T-helper 1 cell treated with Interleukin-12 subunit alpha and Interleukin-12 subunit beta and Interleukin-4 antibody, amounts not matched to agents 30 μg/mL and 1 μg/mL, for 36 hours (primary cell): ENCODE results near the gene PCCA.

Source experiments
- H3K27ac Mint-ChIP-seq: one replicate; pipeline ENCODE4 v1.8.0; 2021; ENCODE audit warnings: mild to moderate bottlenecking, mixed read lengths
- H3K27me3 Mint-ChIP-seq: one replicate; pipeline ENCODE4 v1.8.0; 2021; ENCODE audit warnings: low read depth, mixed read lengths
- H3K36me3 Mint-ChIP-seq: one replicate; pipeline ENCODE4 v1.8.0; 2021; ENCODE audit warnings: low read depth, mixed read lengths
- H3K4me1 Mint-ChIP-seq: one replicate; pipeline ENCODE4 v1.8.0; 2021; ENCODE audit warnings: low read depth, mixed read lengths
- H3K4me3 Mint-ChIP-seq: one replicate; pipeline ENCODE4 v1.8.0; 2021; ENCODE audit warnings: mild to moderate bottlenecking, moderate library complexity, mixed read lengths
- H3K9me3 Mint-ChIP-seq: one replicate; pipeline ENCODE4 v1.8.0; 2021; ENCODE audit warnings: mixed read lengths

Gene PCCA

DNA sequence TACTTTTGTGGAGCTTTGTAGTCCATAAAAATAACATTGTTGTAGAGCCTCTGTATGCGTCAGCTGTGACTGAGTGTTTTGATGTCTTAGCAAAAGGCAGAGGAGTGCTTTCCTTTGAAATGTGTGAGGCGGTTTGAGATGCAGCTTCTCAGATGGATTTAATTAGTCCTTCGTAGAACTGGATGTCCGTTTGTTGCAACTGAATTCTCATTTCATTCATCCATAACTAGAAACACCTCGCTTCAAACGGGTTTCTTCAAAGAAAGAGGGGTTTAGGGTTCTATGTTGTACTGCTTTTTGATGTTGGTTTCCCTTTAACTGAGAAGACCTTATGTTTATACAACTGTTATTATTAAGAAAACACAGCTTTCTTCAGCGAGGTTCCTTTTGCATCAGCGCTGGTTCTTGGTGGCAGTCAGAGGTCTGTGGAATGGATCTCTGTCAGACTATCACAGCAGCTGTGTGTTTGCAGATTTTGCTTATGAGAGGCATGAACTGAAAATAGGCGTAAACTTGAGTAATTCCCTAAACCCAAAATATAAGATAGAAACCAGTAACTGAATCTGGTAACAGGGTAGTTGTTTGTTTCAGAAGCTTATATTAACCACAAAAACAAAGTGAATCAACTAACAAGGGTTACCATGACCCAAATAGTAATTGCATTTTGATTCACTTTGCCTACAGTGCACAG is 305.3 kb downstream of the PCCA start:
- Mint-ChIP-seq H3K4me3 (peak overlapping the region; percentile 61), H3K36me3 (peaks cover 4% of the 10 kb centered on the region), H3K27ac (peak overlapping the region; percentile 91), H3K9me3 (no peaks in the 10 kb centered on the region), H3K27me3 (no peaks in the 10 kb centered on the region), H3K4me1 (peaks cover 29% of the 10 kb centered on the region)

DNA sequence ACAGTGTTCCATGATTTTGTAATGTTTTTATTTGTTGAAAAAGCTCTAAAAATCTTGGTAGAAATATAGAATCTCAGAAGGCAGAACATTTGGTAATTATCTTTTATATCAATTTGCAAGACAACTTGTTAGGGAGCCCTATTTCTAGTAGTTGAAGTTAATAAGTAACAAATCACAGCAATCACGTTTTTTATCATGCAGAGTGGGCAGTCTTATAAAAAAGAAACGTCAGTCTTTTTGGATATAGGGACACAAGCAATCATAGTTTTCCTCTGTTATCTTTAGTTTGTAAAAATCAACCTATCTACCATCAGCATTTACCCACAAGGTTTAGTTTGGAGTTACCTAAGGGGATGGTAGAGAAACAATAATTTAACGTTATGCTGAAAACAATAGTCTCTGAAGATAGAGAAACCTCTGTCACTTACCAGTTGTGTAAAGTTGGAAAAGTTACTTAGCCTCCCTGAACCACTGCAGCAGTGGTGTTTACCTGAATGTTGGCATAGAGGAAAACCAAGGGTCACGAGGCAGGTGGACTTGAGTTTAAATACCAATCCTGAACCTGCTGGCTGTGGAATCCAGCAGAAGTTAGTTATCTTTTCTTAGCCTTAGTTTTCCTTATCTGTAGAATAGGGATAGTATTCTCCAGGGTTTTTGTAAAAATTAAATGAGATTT is 306.9 kb downstream of the PCCA start:
- peaks cover 12% of the 10 kb centered on the region for H3K36me3 Mint-ChIP-seq
- peaks cover 11% of the 10 kb centered on the region for H3K9me3 Mint-ChIP-seq
- H3K27me3 Mint-ChIP-seq = no peaks in the 10 kb centered on the region
- H3K4me1 Mint-ChIP-seq = peaks cover 31% of the 10 kb centered on the region
- H3K4me3 Mint-ChIP-seq = no peak overlapping the region
- no peak overlapping the region for H3K27ac Mint-ChIP-seq

DNA sequence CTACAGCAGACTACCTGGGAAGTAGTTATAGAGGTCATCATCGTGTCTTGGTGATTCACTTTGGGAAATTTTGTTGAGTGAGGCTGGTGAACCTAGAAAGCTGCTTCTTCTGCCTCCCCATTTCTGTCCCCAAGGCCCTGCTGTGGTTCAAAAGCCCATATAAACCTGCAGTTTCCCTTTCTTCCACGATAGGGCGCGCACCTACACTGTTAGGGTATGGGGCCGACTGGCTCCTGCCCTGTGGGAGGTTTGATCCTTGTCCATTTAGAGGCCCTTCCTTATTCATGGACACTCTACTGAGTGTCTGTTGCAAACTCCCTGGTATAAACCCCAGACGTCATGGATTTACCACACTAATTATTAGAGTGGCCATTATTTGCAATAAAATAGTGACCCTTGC is 307.9 kb downstream of the PCCA start:
- Mint-ChIP-seq H3K27me3 (no peaks in the 10 kb centered on the region), H3K9me3 (peaks cover 17% of the 10 kb centered on the region), H3K36me3 (peaks cover 13% of the 10 kb centered on the region), H3K4me3 (no peak overlapping the region), H3K4me1 (peaks cover 32% of the 10 kb centered on the region), H3K27ac (no peak overlapping the region)

DNA sequence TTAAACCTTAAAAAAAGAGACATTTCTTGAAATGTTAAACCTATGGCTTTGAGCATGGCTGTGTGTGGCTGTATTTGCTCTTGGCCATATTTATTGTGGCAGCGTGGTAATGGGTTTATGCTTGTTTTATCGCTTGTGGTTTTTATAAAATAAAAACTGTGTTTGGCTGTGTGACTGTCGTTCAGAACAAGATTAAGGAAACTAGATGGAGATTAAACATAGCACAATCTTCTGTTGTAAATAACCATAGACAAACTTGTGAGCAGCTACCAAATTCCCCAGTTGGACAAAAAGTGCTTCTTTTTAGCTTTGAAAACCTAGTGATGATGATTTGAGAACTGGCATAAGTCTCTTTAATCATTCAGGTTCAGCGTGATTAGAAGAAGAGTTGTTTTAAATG is 308.7 kb downstream of the PCCA start:
- H3K4me1 Mint-ChIP-seq = peaks cover 26% of the 10 kb centered on the region
- no peak overlapping the region for H3K4me3 Mint-ChIP-seq
- H3K27me3 Mint-ChIP-seq = no peaks in the 10 kb centered on the region
- peaks cover 22% of the 10 kb centered on the region for H3K9me3 Mint-ChIP-seq
- H3K27ac Mint-ChIP-seq = no peak overlapping the region
- H3K36me3 Mint-ChIP-seq = peaks cover 18% of the 10 kb centered on the region

DNA sequence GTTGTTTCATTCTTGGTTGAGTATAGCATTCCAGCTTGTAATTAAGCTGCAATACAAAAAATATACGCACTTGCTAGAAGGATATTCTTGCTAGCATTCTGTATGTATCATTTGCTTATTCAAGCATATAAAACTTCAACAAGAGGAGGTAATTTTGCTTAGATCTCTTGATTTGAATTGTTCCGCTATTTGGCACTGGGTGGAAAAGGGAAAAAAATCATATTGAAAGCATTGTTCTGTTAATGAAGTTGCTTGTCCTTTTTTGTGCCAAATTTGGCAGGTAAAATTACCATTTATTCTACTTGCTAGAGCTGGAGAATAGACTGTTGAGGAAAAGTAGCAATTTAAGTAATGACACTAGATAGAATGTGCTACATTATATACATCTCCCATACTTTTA is 309.5 kb downstream of the PCCA start:
- no peaks in the 10 kb centered on the region for H3K27me3 Mint-ChIP-seq
- H3K36me3 Mint-ChIP-seq = peaks cover 25% of the 10 kb centered on the region
- no peak overlapping the region for H3K27ac Mint-ChIP-seq
- peaks cover 29% of the 10 kb centered on the region for H3K9me3 Mint-ChIP-seq
- no peak overlapping the region for H3K4me3 Mint-ChIP-seq
- H3K4me1 Mint-ChIP-seq = peaks cover 21% of the 10 kb centered on the region

DNA sequence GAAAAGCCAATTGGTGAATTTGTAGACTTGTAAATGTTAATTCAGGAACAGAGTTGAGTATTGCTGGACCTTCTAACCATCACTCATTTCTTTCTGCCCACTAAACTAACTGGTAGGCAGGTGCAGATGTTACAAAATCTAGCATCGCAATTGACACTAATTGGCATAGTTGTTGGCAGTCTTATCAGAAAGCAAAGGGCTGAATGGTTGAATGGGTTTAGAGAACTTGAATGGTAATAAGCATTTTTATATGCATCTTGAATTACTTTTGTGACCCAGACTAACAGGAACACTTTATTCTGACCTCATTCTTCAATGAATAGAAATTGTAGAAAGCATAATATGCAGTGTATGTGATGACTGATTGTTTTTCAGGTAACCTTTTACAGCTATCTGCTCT is 310.6 kb downstream of the PCCA start:
- H3K27me3 Mint-ChIP-seq = no peaks in the 10 kb centered on the region
- H3K27ac Mint-ChIP-seq = no peak overlapping the region
- no peak overlapping the region for H3K4me3 Mint-ChIP-seq
- peaks cover 14% of the 10 kb centered on the region for H3K4me1 Mint-ChIP-seq
- peaks cover 38% of the 10 kb centered on the region for H3K9me3 Mint-ChIP-seq
- peaks cover 34% of the 10 kb centered on the region for H3K36me3 Mint-ChIP-seq

DNA sequence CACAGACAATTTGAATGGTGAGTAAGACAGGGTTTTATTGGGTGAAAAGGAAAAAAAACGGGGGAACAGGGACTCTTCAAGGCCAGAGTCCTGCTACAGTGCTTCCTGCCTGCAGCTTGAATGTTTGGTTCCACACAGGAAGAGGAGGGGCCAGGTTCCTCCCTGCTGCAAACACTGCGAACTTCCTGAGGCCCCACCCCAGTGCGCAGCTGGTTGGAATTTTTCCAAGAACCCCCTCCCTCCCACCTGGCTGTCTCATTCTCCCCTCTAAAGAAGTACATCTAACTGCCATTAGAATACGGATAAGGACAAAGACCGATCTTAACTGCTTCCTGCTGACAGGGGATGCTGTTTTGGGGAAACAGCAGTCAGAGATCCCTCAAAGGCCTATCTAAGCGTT is 314.8 kb downstream of the PCCA start:
- Mint-ChIP-seq H3K27me3 (no peaks in the 10 kb centered on the region), H3K9me3 (peaks cover 69% of the 10 kb centered on the region), H3K4me1 (peaks cover 6% of the 10 kb centered on the region), H3K4me3 (no peak overlapping the region), H3K36me3 (peaks cover 52% of the 10 kb centered on the region), H3K27ac (no peak overlapping the region)

DNA sequence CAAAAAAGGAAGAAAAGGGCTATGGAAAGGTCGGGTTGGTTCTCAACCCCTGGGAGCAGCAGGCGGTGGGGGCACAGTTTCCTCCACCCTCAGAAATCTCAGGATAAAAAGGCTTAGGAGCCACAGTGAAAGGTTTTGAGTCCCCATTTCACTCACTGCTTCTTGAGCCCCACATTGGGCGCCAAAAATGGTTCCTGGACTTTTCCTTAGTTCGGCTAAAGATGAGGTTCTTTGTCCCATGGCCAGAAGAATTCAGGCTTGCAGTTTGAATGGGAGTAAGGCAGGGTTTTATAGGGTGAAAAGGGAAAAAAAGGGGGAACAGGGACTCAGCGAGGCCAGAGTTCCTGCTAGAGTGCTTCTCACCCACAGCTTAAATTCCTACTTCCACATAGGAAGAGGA is 320.2 kb downstream of the PCCA start:
- Mint-ChIP-seq H3K27me3 (no peaks in the 10 kb centered on the region), H3K4me1 (no peaks in the 10 kb centered on the region), H3K4me3 (no peak overlapping the region), H3K36me3 (peaks cover 41% of the 10 kb centered on the region), H3K27ac (no peak overlapping the region), H3K9me3 (peaks cover 61% of the 10 kb centered on the region)

DNA sequence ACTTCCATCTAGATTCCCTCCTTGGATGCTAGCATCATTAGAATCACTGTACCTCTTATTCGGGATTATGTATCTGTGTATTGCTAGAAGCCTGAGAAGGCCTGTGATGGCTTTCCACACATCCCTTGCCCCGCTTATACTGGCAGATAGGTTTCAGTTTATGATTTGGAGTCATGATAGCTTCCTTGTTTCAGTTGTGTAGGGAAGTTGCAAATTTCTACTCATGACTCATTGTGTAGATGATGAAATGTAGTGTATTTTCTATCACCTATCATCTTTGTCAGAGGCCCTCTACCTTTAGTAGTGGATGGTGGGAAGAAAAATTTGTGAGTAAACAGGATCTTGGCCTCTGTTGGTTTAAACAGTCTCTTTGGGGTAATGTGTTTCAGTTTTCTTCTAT is 334.5 kb downstream of the PCCA start:
- no peaks in the 10 kb centered on the region for H3K27me3 Mint-ChIP-seq
- H3K27ac Mint-ChIP-seq = peak overlapping the region; percentile 61

DNA sequence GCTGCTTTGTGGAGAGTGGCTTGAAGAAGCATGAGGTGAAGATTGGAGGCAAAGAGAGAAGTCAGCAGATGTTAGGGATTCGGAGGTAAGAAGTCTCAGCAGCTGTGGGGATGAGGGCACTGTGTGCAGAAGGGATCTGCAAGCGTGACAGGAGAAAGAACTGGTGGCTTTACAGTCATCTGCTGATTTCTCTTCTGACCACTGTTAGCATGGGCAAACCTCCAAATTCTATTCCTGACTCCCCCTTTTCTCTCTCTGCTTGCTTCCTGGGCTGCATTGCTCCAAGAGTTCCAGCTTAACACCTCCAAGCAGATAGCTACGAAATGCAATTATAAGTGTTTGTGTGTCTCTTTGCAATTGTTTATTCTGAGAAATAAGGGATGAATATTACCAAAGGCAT is 340.1 kb downstream of the PCCA start:
- Mint-ChIP-seq H3K27me3 (no peaks in the 10 kb centered on the region), H3K9me3 (peaks cover 14% of the 10 kb centered on the region), H3K36me3 (peaks cover 23% of the 10 kb centered on the region), H3K4me3 (no peak overlapping the region), H3K27ac (no peak overlapping the region), H3K4me1 (peaks cover 33% of the 10 kb centered on the region)

More for the DNA sequence above, 334.5 kb downstream of the PCCA start:
- peaks cover 12% of the 10 kb centered on the region for H3K9me3 Mint-ChIP-seq
- H3K4me1 Mint-ChIP-seq = peaks cover 9% of the 10 kb centered on the region
- peaks cover 11% of the 10 kb centered on the region for H3K36me3 Mint-ChIP-seq
- H3K4me3 Mint-ChIP-seq = peak overlapping the region; percentile 10

DNA sequence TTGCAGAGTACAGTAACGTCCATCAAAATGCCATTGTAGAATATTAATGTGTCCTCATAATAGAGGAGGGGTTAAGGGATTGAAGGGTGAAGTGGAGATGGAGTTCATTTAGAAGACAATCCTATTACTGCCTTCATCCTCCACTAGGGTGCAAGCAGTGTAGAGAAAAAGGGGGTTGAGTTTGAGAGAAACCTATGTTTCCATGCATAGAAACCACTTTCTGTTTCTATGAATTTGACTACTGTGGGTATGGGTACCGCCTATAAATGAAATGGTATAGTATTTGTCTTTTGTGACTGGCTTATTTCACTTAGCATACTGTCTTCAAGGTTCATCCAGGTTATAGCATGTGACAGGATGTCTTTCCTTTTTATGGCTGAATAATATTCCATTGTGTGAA is 343.7 kb downstream of the PCCA start:
- no peak overlapping the region for H3K4me3 Mint-ChIP-seq
- peaks cover 18% of the 10 kb centered on the region for H3K9me3 Mint-ChIP-seq
- no peaks in the 10 kb centered on the region for H3K27me3 Mint-ChIP-seq
- H3K36me3 Mint-ChIP-seq = peaks cover 31% of the 10 kb centered on the region
- H3K27ac Mint-ChIP-seq = no peak overlapping the region
- peaks cover 44% of the 10 kb centered on the region for H3K4me1 Mint-ChIP-seq

DNA sequence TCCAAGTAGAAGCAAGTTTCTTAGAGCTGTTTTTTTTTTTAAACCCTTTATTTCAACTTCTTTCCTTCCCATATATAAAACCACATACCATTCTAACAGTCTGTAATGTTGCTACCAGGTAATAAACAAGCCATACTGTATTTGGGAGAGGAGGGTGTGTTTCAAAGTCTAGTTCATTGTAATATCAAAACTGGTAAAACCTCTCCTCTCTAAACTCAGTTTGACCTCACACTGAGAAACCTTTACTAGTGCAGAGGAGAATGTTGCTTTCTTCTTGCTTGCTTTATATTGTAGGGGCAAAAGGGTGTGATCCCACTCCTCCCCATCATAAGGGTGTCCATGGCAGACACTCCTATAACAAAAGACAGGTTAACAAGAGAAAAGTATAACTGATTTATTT is 344.6 kb downstream of the PCCA start:
- H3K4me1 Mint-ChIP-seq = peaks cover 44% of the 10 kb centered on the region
- no peaks in the 10 kb centered on the region for H3K27me3 Mint-ChIP-seq
- H3K9me3 Mint-ChIP-seq = peaks cover 18% of the 10 kb centered on the region
- H3K27ac Mint-ChIP-seq = peak overlapping the region; percentile 74
- H3K4me3 Mint-ChIP-seq = peak overlapping the region; percentile 51
- H3K36me3 Mint-ChIP-seq = peaks cover 35% of the 10 kb centered on the region

DNA sequence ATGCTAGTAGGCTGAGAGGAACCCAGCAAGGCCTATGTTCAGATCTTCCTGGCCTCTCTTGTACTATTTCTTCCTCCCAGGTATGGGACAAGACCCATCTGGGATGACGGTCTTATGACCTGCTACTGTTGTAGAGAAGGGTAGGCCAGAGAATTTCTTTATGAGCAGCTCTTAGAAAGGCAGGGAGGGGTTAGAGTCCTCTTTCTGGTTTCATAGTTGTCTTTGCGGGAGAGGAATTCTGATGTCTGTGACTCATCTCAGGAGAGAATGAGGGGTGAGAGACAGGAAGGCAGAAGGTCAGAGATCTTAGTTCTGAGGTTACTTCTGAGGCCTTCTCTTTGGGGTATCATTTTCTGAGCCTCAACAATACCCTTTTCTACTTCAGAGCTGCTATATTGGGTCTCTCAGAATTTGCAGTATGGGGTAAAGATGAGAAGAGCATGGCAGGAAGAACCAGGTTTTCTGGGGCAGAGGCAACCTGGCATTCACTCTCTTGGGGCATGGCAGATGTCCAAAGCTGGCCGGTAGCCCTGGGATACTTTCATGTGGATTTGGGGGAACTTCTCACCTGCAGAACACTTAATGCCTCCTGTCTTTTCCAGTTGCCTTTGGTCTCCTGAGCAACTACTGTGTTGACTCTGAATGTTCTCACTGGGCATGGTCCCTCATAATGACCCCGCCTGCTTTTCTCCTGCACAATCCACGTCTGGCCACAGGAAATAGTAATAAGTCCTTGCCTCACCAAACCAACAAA is 345.3 kb downstream of the PCCA start:
- H3K27ac Mint-ChIP-seq = peak overlapping the region; percentile 74

DNA sequence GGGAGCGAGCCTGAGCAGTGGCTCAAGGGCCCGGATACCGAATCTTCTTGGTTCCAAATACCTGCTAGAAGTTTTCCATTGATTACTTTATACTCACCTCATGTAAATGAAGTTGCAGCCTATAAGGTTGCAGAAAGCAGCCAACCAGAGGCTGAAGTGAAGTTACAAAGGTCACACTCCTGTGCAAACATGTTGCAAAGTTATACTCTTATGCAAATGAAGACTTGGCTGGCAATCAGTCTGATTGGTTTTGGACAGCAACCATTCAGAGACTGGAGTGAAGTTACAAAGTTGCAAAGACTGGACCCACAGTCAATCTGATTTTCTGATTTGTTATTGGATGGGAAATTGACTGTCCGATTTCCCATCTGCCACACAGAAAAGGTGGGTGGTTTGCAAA is 347.2 kb downstream of the PCCA start:
- H3K4me3 Mint-ChIP-seq = no peak overlapping the region
- peaks cover 16% of the 10 kb centered on the region for H3K9me3 Mint-ChIP-seq
- H3K27ac Mint-ChIP-seq = no peak overlapping the region
- peaks cover 32% of the 10 kb centered on the region for H3K4me1 Mint-ChIP-seq
- peaks cover 28% of the 10 kb centered on the region for H3K36me3 Mint-ChIP-seq
- no peaks in the 10 kb centered on the region for H3K27me3 Mint-ChIP-seq

More for the DNA sequence above, 345.3 kb downstream of the PCCA start:
- peaks cover 18% of the 10 kb centered on the region for H3K9me3 Mint-ChIP-seq
- H3K27me3 Mint-ChIP-seq = no peaks in the 10 kb centered on the region
- peaks cover 39% of the 10 kb centered on the region for H3K4me1 Mint-ChIP-seq
- H3K4me3 Mint-ChIP-seq = peak overlapping the region; percentile 51
- peaks cover 35% of the 10 kb centered on the region for H3K36me3 Mint-ChIP-seq
